HTERT RPE-1 (cell line): ENCODE measurements around the gene UBXN6.

Experiments
- in situ Hi-C: fragments of 300-500 bp; cut with MboI; formaldehyde crosslinking; loops from 4 replicates; pipeline ENCODE4 v1.14.3; 2020; ENCODE audit warnings: low sequenced_read_pairs

The UBXN6 gene

DNA sequence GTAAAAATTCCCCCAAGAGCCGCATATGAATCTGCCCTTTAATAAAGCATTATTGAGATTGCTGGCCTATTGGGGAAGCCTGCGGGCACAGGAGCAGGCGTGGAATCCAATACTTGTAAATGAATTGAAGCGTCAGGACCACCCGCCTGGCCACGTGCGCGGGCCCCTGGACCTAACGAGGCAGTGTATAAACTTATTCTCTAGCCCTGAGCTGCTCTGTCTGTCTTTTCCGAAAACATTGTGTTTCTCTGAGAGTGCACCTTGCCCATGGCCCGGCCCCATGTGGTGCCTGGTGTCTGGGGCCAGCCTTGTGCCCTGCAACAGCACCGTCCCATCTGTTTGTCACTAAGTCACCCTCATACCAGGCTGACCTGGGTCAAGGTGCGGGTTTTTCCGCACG is 14.4 kb downstream of the UBXN6 start:
- in situ Hi-C loops, result no loop called here

DNA sequence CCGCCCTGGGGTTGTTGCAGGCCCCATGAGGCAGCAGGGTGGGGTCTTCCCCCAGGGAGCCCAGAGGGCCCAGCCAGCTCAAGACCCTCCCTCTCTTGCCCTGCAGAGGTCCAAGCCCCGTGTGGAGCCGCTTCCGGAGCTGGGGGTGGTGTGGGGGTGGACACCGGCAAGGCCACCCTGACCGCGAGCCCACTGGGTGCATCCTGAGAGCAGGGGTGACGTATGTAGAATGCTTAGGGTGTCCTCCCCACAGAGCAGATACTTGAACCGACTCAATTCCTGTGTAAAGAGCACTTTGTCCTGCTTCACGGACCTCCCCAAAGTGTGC is 14.8 kb downstream of the UBXN6 start:
- in situ Hi-C loops, result no loop called here

DNA sequence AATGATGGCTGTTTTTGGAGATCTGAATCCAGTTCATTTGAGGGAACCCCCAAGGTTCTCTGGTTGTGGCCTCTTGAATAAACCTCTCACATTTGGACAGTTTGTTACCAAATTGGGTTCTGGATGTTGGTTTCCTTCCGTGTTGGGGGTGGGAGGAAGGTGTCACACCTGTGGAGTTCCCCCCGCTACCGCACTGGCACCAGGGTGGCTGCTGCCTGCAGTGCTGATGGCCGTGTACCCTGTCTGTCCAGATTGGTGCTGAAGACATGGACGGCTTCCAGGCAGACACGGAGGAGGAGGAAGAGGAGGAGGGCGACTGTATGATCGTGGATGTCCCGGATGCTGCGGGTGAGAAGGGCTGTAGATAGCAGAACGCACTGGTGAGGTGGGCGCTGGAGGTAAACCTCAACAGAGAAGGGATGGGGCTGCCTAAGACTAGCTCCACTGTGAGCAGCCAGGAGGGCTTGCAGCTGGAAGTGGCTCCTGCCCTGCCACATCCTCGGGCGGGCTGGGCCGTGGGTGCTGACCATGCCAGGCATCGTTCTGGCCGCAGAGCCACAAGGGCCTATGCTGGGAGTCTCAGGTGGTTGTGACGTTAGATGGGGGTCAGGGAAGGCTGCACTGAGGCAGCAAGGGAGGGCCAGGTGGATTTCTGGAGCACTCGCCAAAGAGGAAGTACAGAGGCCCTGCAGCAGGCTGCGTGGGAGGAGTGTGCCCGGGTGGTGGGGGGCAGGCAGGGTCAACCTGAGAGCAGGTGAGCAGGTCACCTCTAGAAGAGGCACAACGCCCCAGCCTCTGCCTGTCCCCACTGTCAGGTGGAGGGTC is 15.4 kb downstream of the UBXN6 start:
- in situ Hi-C loops, result no loop called here

DNA sequence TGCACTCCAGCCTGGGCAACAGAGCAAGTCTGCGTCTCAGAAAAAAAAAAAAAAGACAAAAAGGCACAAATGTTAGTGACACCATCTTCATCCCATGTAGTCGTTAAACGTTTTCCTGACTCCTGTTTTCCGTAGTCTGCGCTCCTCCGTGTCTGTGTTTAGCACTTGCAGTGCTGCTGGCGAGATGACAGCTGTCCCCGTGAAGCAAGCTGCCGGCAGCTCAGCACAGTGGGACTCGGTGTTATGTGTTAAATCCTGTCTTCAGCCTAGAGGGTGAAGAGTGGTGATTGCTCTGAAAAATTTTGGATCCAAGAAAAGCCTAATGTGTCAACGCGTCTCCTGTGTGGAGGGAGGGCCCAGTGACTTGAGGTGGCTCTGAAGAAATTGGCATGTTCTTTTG is 18.4 kb downstream of the UBXN6 start:
- in situ Hi-C loops, result no loop called here

DNA sequence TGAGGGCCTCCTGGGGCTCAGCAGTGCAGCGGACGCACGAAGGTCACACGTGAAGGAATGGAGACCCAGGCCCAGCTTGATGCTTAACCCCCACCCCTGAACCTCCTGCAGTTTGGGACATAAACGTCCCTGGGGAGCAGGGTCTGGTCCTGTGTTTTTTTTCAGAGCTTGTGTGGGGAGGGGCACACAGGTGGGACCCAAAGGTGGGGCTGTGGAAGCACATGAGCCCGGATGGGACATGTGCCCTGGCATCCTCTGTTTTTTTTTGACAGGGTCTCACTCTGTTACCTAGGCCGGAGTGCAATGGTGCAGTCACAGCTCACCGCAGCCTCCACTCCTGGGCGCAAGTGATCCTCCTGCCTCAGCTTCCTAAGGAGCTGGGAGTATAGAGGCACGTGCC is 20.5 kb downstream of the UBXN6 start:
- in situ Hi-C loops, result no loop called here

DNA sequence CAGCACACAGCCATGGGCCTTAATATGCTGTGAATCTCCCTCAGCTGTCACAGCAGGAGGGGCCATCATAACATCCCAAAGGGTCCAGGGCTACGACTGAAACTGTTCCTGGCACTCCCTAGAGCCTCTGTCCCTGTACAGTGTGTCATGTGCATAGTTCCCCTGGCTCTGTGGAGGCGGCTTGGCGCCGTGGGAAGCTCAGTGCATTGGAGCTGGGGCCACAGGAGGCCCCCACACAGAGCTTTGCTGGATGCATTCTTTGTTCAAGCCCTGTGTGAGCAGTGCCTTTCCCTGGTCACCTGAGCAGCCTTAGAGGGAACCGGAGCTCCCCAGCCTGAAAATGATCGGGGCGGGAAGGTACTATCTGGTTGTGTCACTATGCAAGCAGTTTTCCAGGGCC is 21.4 kb downstream of the UBXN6 start:
- in situ Hi-C loops, result no loop called here

DNA sequence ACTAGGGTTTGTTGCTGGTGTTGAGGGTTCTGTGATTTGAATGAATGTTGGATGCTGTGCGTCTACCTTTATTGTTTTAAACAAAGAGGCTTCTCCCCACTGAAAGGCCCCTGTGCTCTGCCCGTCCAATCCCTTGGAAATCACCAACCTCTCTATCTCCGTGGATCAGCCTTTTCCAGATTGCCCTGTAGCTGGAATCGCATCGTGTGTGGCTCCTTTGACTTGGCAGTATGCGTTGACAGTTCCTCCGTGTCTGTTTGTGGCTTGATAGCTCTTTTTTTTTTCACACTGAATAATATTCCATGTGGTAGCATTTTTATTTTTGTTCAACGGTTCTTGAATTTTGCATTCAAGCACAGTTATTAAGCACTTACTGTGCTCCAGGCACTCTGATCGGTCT is 23.2 kb downstream of the UBXN6 start:
- in situ Hi-C loops, result no loop called here

DNA sequence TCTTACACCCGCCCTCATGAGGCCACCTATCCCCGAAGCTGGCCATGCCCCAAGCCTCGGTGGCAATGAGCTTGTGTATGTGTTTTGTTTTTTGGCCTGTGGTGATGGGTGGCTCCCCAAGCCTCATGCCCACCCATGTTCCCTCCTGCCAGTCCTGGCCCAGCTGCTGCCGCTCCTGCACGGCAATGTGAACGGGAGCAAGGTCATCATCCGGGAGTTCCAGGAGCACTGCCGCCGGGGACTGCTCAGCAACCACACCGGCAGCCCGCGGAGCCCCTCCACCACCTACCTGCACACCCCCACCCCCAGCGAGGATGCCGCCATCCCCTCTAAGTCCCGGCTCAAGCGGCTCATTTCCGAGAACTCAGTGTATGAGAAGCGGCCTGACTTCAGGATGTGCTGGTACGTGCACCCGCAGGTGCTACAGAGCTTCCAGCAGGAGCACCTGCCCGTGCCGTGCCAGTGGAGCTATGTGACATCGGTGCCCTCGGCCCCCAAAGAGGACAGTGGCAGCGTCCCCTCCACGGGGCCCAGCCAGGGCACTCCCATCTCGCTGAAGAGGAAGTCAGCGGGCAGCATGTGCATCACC is 24.6 kb downstream of the UBXN6 start:
- in situ Hi-C loops, result no loop called here

DNA sequence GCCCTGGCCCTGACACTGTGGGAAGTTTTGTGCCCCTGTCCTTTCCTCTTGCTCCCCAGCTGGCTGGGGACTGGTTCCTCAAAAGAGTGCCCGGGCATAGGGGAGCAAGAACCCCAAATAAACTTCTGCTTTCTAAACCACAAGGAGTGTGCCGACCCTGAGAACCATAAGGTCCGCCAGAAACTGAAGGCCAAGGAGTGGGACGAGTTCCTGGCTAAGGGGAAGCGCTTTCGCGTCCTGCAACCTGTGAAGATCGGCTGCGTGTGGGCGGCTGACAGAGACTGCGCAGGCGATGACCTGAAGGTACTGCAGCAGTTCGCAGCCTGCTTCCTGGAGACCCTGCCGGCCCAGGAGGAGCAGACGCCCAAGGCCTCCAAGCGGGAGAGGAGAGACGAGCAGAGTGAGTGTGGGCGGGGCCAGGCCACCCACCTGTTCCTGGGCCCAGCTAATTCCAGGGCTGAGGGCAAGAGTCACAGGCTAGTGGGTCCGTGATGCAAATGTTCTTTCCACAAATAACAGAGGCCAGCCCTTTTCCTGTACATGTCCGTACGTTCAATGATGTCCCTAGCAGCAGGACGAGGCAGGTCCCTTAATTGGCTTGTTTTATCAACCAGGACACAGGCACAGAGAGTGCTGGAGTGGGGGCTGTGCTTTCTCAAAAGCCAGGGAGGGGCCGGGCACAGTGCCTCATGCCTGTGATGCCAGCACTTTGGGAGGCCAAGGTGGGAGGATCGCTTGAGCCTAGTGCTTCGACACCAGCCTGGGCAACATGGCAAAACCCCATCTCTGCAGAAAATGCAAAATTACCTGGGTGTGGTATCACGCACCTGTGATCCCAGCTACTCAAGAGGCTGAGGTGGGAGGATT is 25.6 kb downstream of the UBXN6 start:
- in situ Hi-C loops, result no loop called here

DNA sequence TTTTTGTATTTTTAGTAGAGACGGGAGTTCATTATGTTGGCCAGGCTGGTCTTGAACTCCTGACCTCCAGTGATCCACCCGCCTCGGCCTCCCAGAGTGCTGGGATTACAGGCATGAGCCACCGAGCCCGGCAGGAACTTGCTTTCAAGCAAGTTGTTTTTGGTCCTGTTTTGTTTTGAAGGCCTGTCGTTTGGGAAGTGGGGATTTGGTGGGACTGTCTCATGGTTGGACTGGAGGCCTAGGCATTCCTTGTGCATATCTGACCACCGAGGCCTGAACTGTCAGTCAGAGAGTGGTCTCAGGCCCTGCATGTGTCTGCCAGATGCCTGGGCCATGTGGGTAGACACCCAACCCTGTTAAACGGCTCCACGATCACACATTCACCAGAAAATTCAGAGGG is 26.3 kb downstream of the UBXN6 start:
- in situ Hi-C loops, result no loop called here

DNA sequence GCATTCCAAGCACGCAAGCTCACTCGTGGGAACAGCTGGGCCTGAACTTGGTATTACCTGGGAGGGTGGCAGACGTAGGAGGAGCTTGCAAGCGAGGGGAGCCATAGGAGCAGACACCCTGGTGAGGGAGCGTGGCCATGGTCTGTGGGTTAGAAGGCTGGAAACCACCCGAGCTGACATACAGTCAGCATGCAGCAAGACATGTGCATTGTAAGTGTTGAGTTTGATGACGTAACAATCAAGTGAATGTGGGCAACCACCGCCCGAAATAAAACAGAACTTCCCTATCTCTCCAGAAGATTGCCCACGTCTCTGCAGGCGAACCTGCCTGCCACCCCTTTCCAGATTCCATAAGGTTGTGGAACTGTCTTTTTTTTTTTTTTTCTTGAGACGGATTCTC is 26.8 kb downstream of the UBXN6 start:
- in situ Hi-C loops, result no loop called here

DNA sequence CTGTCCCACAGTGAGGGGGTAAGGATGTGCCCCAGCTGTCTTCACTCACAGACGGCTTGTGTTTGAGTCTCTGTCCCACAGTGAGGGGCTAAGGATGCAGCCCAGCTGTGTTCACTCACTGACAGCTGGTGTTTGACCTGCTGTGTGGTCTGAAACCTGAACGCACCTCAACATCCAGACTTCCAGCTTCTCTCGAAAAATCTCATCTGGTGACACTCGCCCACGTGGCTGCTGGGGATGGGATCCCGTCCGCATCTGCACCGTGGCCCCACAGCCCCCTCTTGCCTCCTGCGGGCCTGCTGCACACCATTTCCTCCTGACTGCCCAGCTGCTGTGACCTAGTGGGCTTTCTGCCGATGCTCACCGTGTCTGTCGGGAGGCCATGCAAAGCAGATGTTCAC is 27.8 kb downstream of the UBXN6 start:
- in situ Hi-C loops, result no loop called here

DNA sequence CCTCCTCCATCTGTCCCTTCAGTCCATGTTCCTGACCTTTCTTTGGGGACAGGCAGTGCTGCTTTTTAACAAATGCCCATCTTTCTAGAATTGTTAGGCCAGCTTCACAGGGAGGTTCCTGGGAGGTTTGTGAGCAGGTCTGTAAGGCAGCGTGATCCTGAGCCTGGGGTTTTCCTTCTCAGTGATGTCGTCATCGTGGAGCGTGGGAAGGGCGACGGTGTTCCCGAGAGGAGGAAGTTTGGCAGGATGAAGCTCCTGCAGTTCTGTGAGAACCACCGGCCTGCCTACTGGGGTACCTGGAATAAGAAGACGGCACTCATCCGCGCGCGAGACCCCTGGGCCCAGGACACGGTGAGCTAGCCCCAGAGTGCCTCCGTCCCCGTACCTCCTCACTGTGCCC is 28.3 kb downstream of the UBXN6 start:
- in situ Hi-C loops, result no loop called here

DNA sequence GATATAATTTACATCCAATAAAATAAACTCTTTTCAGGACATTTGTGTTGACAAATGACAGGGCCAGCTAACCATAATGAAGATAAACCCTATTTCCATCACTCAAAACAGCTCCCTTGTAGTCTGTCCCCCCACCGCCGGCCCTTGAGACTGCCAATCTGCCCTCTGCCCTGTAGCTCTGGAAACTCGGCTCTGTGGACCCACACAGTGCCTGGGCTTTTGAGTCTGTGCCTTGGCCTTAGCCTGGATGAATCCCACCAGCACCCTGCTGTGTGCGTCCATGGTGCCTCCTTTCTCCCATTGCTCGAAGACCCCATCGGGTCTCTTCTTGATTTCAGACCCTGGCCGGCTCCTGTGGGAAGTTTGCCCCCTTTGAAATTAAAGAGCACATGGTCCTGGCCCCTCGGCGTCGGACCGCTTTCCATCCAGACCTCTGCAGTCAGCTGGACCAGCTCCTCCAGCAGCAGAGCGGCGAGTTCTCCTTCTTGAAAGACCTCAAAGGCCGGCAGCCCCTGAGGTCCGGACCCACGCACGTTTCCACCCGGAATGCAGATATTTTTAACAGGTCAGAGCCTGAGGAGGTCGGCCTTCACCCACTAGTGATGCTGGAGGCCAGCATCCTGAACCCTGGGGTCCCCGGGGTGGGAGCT is 29.1 kb downstream of the UBXN6 start:
- in situ Hi-C loops, result no loop called here

DNA sequence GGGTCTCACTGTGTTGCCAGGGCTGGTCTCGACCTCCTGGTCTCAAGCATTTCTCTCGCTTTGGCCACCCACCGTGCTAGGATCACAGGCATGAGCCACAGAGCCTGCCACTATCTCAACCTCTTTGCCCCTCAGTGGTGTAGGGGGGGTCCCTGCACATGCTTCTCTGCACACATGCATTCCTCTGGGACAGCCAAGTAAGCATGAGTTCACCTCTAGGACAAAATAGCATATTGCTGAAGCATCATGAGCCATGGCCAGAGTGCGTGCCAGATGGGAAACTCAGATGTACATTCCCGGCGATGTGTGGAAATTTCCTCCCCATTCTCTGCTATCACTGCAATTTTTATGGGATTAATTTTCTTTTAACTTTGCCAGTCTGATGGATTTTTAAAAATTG is 32.1 kb downstream of the UBXN6 start:
- in situ Hi-C loops, result no loop called here

DNA sequence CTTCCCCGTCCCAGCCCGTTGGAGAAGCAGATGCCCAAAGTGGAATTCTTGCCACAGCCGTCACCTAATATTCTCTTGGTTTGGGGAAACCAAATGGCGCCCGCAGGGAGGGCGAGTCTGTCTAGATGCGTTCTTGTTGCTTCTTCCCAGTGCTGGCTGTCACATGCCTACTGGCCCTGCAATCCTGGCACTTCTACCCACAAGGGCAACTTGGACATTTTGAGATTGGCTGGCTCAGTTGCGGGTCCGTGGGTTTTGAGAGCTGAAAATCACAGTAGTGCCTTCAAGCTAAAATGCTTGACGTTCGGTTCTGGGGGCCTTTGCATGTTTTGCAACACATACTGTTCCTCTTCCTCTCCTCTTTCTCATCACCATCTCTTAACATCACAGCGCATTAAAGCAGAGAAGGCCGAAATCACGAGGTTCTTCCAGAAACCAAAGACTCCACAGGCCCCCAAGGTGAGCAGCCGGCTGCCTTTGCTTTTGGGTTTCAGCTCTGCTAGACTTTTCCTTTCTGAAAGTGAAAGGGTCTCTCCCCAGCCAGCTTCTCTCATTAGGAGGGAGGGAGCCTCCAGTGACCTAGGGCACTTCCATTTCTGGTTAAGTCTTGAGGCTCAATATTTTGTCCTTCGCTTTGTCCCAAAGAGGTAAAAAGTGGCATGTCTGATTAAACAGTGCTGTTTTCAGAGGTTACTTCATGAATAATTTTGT is 34.0 kb downstream of the UBXN6 start:
- in situ Hi-C loops, result no loop called here

DNA sequence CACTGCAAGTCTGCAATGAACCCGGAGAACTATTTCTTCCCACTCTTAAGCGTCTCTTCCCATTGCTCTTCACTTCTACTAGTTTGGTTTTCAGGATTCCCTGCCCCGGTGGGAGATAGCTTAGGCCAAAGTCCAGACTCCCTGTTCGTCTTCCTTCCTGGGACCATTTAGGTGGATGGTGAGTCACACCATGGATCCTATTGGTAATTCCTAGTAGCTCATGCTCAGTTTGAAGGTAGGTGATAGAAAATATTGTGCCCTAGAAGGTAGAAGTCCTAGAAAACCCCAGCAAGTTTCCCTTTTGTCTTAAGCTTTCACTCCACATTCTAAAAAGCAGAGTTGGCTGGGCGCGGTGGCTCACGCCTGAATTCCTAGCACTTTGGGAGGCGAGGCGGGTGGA is 41.3 kb downstream of the UBXN6 start:
- in situ Hi-C loops, result no loop called here

DNA sequence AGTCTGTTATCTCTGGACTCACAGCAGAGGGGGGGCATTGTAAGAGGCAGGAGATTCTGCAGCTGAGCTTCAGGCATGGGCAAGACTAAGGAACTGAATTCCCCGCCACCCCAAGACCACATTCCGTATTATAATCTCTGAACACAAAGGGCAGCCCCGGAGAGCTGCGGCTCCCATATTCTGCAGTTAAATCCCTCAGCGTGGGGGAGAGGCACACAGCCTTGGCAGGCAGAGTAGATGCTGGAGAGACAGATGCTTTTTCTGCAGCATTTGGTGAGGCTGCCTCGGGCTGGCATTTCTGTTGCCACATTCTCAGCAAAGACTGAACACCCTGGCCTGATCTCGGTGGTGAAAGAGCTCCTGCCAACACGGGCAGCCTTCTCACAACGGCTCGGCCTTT is 42.2 kb downstream of the UBXN6 start:
- in situ Hi-C loops, result no loop called here

DNA sequence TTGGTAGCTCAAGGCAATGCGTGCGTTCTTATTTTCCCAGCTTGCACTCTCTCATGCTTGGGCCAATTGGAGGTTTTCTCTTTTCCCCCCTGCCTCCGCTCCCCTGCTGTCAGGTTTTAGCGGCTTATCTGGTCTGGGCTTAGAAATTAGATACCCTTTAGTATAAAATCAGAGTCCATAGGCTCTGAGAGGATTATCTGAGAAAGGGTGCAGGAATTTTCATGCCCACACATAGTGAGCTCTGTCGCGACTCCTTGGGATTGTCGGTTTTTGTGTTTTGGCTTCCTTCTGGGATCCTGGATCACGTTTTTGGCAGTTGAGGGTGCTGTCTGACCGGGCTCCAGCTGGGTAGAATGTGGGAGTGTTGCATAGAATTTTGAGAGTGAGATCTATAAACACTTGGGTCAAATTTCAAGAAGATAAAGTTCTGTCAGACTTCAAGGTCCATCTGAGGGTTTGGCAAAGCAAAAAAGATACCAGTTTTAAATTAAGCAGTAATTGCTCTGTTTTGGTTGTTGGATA is 42.7 kb downstream of the UBXN6 start:
- in situ Hi-C loops, result no loop called here

DNA sequence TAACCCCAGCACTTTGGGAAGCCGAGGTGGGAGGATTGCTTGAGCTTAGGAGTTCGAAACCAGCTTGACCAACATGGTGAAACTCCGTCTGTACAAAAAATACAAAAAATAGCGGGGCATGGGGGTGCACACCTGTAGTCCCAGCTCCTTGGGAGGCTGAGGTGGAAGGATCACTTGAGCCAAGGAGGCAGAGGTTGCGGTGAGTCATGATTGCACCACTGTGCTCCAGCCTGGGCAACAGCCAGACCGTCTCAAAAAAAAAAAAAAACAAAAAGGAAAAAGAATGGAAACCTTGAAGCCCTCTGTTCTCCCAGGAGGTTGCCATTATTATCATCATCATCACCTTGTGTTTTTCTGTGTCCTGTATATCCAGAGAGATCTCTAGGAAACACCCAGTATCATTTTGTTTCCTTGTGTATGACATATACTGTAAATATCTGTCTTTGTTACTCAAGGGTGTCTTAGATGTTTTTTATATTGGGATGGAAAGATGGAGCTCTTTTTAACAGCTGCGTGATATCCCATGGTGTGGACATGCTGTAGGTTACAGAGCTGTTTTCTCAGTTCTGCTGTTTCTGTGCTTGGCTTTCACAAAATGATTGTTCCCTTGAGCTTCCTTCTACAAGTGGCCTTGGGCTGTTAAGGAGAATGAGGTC is 43.3 kb downstream of the UBXN6 start:
- in situ Hi-C loops, result no loop called here
